Fibroblast of villous mesenchyme (primary cell): ENCODE results near the gene CUL5. TPM values are rescaled to one million over a fixed set of nuclear protein-coding genes. Genes with fewer than 3 reads are reported as not detected.
A peak's percentile ranks its signal among the peaks of the same experiment; 100 is the strongest.

Experiments used
- DNase-seq: peaks from one replicate; pipeline ENCODE4 v3.0.0-alpha.2; 2010; ENCODE audit warnings: low read depth
- H3K4me3 ChIP-seq: 2 replicates; pipeline ENCODE4 v1.5.1; 2011; ENCODE audit warnings: low read depth, mild to moderate bottlenecking, low read length
- CTCF ChIP-seq: IDR thresholded peaks from 2 replicates; pipeline ENCODE4 v1.5.1; 2012; ENCODE audit warnings: low read depth, mild to moderate bottlenecking, low read length; ENCODE audit not compliant: insufficient read depth
- total RNA-seq: library from RNA; depleted of rRNA; stranded (reverse); fragments of >200 nt; gene quantifications from 2 replicates; pipeline ENCODE4 v1.2.3, GENCODE V29; 2012

The CUL5 gene
- total RNA-seq, 1 donor: 61.3 TPM

- H3K4me3 ChIP-seq: no peak overlapping the region
- DNase-seq: no peak
- no peak for TF ChIP-seq CTCF
Measured at GRCh38 chr11:107973641-107974040, 35.1 kb upstream of the CUL5 start.

GRCh38 chr11:107988397-107989158 lies 20.1 kb upstream of the CUL5 start:
- DNase-seq: no peak
- no peak overlapping the region for H3K4me3 ChIP-seq
- TF ChIP-seq CTCF: no peak

GRCh38 chr11:107991868-107992414 lies 16.8 kb upstream of the CUL5 start:
- DNase-seq: no peak
- no peak overlapping the region for H3K4me3 ChIP-seq
- no peak for TF ChIP-seq CTCF

GRCh38 chr11:107996006-107996776 lies 12.5 kb upstream of the CUL5 start:
- peak; percentile 42 for DNase-seq
- no peak overlapping the region for H3K4me3 ChIP-seq
- TF ChIP-seq CTCF: no peak

- no peak for TF ChIP-seq CTCF
- DNase-seq: no peak
- H3K4me3 ChIP-seq: no peak overlapping the region
Measured at GRCh38 chr11:107998761-107999160, 9.9 kb upstream of the CUL5 start.

- TF ChIP-seq CTCF: peak; percentile 79
- H3K4me3 ChIP-seq: no peak overlapping the region
- DNase-seq: peak; percentile 59
Measured at GRCh38 chr11:107999759-108000455, 8.8 kb upstream of the CUL5 start.
